GM21825 (cell line): ENCODE results near the gene NDP.

Source experiments
- ATAC-seq: cut with Tn5 transposase; IDR thresholded peaks from one replicate; pipeline ENCODE4 v1.9.1; 2021; ENCODE audit warnings: mild to moderate bottlenecking, moderate library complexity; ENCODE audit not compliant: unreplicated experiment

The NDP gene

GRCh38 chrX:43973249-43974099 is at the start of gene NDP:
TSS of gene NDP (minus strand) at chrX:43973390. CDS start at chrX:43958645, 14,745 bp downstream.
- no peak for ATAC-seq

- no peak for ATAC-seq
Measured at GRCh38 chrX:44022964-44023363, 49.8 kb upstream of the NDP start.

- no peak for ATAC-seq
Measured at GRCh38 chrX:44020693-44021092, 47.5 kb upstream of the NDP start.

- ATAC-seq = no peak
Measured at GRCh38 chrX:44019911-44020310, 46.7 kb upstream of the NDP start.

- no peak for ATAC-seq
Measured at GRCh38 chrX:44017676-44018075, 44.5 kb upstream of the NDP start.

- ATAC-seq = no peak
Measured at GRCh38 chrX:44016906-44017305, 43.7 kb upstream of the NDP start.

GRCh38 chrX:44012484-44013096 is 39.4 kb upstream of the NDP start:
- ATAC-seq = no peak

- no peak for ATAC-seq
Measured at GRCh38 chrX:44011506-44011905, 38.3 kb upstream of the NDP start.

- no peak for ATAC-seq
Measured at GRCh38 chrX:44010626-44011025, 37.4 kb upstream of the NDP start.

GRCh38 chrX:44006081-44006480 is 32.9 kb upstream of the NDP start:
- no peak for ATAC-seq

- no peak for ATAC-seq
Measured at GRCh38 chrX:44003975-44004374, 30.8 kb upstream of the NDP start.

- ATAC-seq = no peak
Measured at GRCh38 chrX:44002567-44002966, 29.4 kb upstream of the NDP start.

GRCh38 chrX:43998374-43998773 is 25.2 kb upstream of the NDP start:
- no peak for ATAC-seq

- ATAC-seq = no peak
Measured at GRCh38 chrX:43996491-43996890, 23.3 kb upstream of the NDP start.

GRCh38 chrX:43986083-43986482 is 12.9 kb upstream of the NDP start:
- ATAC-seq = no peak

GRCh38 chrX:43985511-43985910 is 12.3 kb upstream of the NDP start:
- no peak for ATAC-seq

GRCh38 chrX:43978226-43978625 is 5.0 kb upstream of the NDP start:
- ATAC-seq = no peak

GRCh38 chrX:43976205-43976604 is 3.0 kb upstream of the NDP start:
- no peak for ATAC-seq

GRCh38 chrX:43975796-43976195 is 2.6 kb upstream of the NDP start:
- no peak for ATAC-seq

GRCh38 chrX:43974741-43975465 is 1.7 kb upstream of the NDP start:
- no peak for ATAC-seq

GRCh38 chrX:43974100-43974475 is 898 bp upstream of the NDP start:
- ATAC-seq = no peak
